PC-9 (cell line): ENCODE results near the gene KRT3.

ENCODE experiments used
- EZH2 ChIP-seq: fragments of 200-600 bp; sonication (generic); IDR thresholded peaks from 2 replicates; pipeline ENCODE4 v1.8.0; 2017; ENCODE audit warnings: antibody characterized with exemption, low read depth
- TF ChIP-seq, protein P1 (sequence below): fragments of 200-600 bp; sonication (generic); conservative IDR thresholded peaks from 2 replicates; pipeline ENCODE4 v1.6.1; 2017; ENCODE audit warnings: mixed run types, antibody characterized with exemption, mild to moderate bottlenecking, moderate library complexity

DNA sequence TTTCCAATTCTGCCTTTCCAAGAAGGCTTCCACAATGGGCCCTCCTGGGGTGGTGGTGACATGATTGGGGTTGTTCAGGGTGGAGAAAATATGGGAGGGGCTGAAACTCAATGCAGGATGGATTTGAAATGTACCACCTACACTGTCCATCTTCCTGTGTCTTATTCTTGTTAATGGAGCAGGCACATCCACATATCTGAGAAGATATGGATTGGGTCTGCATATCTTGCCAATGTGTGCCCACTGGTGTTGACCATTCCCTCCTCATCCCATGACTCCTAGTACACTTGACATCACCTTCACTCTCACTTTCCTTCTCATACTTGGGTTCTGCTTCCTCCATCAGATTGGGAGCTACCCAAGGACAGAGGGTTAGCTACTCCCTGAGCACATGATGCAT lies 26.0 kb downstream of the KRT3 start:
- TF ChIP-seq, protein P1, sequence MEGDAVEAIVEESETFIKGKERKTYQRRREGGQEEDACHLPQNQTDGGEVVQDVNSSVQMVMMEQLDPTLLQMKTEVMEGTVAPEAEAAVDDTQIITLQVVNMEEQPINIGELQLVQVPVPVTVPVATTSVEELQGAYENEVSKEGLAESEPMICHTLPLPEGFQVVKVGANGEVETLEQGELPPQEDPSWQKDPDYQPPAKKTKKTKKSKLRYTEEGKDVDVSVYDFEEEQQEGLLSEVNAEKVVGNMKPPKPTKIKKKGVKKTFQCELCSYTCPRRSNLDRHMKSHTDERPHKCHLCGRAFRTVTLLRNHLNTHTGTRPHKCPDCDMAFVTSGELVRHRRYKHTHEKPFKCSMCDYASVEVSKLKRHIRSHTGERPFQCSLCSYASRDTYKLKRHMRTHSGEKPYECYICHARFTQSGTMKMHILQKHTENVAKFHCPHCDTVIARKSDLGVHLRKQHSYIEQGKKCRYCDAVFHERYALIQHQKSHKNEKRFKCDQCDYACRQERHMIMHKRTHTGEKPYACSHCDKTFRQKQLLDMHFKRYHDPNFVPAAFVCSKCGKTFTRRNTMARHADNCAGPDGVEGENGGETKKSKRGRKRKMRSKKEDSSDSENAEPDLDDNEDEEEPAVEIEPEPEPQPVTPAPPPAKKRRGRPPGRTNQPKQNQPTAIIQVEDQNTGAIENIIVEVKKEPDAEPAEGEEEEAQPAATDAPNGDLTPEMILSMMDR = no peak
- TF ChIP-seq EZH2 = no peak
